Measurements from ENCODE around the gene CHAC1.
"Not testable (repeated sequence)": the region's sequence is repeated elsewhere in the genome, so short reads cannot be mapped to it uniquely, and the experiment has no call there.

The CHAC1 gene

DNA sequence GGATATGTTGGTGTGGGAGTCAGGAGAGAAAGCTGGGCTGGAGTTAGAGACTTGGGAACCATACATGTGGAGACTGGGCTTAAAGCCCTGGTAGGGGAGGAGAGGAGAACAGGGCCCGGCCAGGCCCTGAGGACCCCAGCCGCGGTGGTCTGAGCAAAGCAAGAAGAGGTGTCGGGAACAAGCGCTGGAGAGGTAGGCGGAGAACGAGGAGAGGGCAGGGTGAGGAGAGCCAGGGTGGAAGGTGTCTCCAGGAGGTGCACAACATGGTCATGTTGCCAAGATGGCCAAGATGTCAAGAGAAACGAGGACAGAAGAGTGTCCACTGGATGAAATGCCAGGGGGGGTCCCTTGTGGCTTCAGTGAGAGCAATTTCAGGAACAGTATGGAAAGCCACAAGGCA, 5.5 kb downstream of the CHAC1 start:
- no peak for DNase-seq

- DNase-seq = no peak
Measured at GRCh38 chr15:40959331-40960141, 6.3 kb downstream of the CHAC1 start.

- no peak for DNase-seq
Measured at GRCh38 chr15:40960151-40960885, 7.0 kb downstream of the CHAC1 start.

DNA sequence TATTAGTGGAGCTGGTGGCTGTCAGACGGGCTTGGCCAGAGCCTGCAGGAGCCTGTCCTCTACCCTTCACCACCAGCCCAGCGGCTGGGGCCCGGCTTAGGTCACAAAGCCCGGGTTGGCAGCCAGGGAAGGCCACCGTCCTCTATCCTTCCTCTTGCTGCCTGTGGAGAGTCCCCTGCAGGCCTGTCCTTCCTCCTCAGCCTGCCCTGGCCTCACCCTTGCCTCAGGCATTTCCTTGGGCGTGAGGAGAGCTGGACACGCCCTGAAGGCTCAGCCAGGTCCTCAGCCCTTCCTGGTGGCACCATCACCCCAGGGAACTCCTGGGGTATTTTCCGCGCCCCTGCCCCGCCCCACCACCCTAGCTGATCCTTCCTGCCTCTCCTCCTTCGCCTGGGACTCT, 7.7 kb downstream of the CHAC1 start:
- no peak for DNase-seq

DNA sequence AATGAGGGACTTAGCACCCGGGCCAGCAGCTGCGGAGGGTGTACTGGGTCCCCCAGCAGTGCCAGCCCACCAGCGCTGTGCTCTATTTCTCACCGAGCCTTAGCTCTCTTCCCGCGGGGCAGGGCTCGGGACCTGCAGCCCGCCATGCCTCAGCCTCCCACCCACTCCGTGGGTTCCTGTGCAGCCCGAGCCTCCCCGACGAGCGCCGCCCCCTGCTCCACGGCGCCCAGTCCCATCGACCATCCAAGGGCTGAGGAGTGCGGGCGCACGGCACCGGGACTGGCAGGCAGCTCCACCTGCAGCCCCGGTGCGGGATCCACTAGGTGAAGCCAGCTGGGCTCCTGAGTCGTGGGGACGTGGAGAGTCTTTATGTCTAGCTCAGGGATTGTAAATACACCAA, 8.5 kb downstream of the CHAC1 start:
- not testable (repeated sequence) for DNase-seq

DNA sequence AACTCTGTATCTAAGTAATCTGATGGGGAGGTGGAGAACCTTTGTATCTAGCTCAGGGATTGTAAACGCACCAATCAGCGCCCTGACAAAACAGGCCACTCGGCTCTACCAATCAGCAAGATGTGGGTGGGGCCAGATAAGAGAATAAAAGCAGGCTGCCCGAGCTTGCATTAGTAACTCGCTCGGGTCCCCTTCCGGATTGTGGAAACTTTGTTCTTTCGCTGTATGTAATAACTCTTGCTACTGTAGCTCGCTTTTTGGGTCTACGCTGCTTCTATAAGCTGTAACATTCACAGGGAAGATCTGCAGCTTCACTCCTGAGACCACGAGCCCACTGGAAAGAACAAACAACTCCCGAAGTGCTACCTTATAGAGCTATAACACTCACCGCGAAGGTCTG, 9.0 kb downstream of the CHAC1 start:
- DNase-seq = not testable (repeated sequence)

GRCh38 chr15:40963201-40963600, 9.9 kb downstream of the CHAC1 start:
- no peak for DNase-seq

- DNase-seq = no peak
Measured at GRCh38 chr15:40964006-40964405, 10.7 kb downstream of the CHAC1 start.

GRCh38 chr15:40964634-40965033, 11.4 kb downstream of the CHAC1 start:
- DNase-seq = no peak

- no peak for DNase-seq
Measured at GRCh38 chr15:40968290-40969085, 15.2 kb downstream of the CHAC1 start.

GRCh38 chr15:40969363-40969762, 16.1 kb downstream of the CHAC1 start:
- no peak for DNase-seq

- DNase-seq = no peak
Measured at GRCh38 chr15:40974879-40975278, 21.6 kb downstream of the CHAC1 start.

GRCh38 chr15:40976819-40977218, 23.5 kb downstream of the CHAC1 start:
- DNase-seq = no peak

- no peak for DNase-seq
Measured at GRCh38 chr15:40978141-40978540, 24.9 kb downstream of the CHAC1 start.

DNA sequence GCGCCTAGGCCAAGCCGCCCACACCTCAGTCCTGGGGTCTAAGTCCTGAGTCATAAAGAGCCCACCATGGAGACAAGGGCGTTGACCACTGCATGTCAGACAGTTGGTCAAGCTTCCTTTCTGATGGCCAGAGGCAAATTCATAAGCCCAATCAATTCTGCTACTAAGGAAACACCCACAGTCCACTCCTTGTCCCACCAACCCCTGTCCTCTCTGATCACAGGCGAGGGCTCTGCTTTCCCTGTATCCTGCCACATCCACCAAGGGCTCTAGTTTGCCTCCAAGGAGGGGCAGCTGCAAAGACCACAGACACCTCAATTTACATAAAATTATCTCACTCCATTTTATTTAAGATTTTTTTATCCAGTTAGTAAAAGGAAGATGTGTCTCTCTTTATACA, 25.3 kb downstream of the CHAC1 start:
- no peak for DNase-seq

DNA sequence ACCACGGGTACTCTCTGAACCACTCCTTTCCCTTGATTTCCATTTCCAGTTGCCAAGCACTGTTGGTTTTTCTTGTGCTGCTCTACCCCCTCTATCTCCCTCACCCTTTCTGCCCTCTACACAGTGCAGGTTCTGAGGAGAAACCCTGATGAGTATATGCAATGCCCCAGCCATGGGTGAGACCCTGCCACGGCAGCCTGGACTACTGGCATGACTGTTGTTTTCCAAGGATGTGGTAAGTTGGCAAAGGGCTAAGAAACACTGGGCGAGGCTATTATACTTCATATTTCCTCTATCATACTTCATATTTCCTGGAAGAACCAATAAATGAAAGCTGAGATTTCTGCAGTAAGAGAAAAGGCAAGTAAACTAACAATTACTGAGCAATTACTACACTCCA, 27.9 kb downstream of the CHAC1 start:
- DNase-seq = no peak

GRCh38 chr15:40982855-40983254, 29.6 kb downstream of the CHAC1 start:
- no peak for DNase-seq

GRCh38 chr15:40984406-40984805, 31.1 kb downstream of the CHAC1 start:
- no peak for DNase-seq

DNA sequence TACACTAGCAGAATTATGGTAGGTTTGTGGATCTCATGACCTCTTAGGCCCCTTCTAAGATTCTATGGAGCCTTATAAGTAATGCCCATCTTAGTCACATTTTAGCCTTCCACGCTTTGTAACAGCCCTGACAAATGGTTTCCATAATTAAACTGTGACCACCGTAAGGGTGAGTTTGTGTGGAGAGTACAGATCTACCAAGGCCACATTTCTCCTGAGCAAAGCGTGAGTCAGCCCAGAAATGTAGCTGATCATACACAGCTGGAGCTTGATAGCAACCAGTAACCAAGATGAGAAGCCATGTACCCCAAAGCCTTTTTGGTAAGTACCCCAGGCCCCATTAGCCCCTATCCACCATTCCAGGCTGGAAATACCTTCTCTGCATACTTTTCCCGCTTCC, 31.7 kb downstream of the CHAC1 start:
- no peak for DNase-seq

GRCh38 chr15:40985541-40986330, 32.5 kb downstream of the CHAC1 start:
- no peak for DNase-seq

DNA sequence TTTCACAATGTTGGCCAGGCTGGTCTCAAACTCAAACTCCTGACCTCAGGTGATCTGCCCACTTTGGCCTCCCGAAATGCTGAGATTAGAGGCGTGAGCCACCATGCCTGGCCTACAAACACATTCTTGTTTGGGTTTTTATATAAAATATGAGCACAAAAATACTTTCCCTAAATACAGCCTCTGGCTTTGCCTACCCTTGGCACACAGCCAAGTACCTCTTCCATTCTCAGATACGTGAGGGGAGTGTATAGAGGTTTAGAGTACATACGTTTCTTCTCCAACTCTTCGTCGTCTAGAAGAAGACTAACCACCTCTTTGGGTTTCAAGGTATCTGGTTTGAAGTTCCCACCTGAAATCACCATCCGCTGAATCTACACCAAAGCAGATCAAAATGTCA, 33.5 kb downstream of the CHAC1 start:
- DNase-seq = no peak

- no peak for DNase-seq
Measured at GRCh38 chr15:40988156-40988555, 34.9 kb downstream of the CHAC1 start.

- no peak for DNase-seq
Measured at GRCh38 chr15:40990080-40990479, 36.8 kb downstream of the CHAC1 start.

Data from DMS153 (cell line).